ENCODE data around the gene ASAP2.
"Not testable (repeated sequence)": the region's sequence is repeated elsewhere in the genome, so short reads cannot be mapped to it uniquely, and the experiment has no call there.

Gene ASAP2

DNA sequence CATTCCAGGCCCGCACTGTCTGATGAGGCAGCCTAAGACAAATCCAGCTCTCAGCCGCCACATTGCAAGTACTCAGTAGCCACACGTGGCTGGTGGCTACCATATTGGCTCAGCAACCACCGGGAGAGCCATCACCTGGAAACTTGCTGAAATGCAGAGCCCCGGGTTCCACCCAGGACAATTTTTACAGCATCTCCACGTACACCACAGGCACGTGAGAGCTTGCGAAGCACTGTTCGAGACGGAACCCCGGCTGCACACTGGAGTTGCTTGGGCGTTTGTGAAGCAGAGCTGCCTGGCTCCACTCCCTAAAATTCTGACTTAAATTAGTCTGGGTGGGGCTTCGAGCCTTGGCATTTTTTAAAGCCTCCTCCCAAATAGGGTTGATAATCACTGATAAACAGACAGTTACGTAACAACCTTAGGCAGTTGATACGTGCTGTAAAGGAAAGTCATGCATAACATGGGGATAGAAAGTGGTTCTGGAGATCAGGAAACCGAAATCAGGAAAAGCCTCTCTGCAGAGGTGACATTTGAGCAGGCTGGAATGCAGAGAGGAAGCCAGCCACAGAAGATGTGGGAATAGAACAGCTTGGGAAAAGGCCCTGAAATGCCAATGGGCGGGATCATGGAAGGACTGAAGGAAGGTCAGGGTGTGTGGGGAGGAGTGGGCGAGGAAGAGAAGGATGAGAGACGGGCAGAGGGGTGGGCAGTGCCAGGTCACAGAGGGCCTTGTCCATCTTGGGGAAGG lies 6.2 kb downstream of the ASAP2 start:
- DNase-seq, result no peak

DNA sequence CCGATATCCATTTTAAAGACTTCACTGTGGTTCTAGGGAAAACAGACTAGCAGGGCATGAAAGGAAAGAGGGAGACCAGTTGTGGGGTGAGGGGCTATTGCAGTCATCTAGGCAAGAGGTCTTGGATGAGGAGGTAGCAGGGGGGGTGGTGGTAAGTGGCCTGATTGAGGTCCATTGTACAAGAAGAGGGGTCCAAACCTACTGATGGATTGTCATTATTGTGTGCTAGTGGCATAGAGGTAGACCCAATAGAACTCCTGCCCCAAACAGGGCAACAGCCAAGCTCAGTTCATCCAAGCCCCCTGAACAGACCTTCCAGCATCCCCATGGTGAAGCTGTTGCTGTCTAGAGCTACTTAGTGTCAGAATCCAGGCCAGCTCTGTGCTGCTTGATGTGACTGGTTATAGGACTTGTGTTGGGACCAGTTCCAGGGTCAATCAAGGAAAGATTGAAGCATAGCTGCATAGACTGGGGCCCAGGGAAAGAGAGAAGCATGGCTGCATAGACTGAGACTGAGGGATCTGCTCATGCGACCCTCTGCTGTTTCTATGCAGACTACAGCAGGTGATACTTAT lies 7.0 kb downstream of the ASAP2 start:
- DNase-seq, result no peak

DNA sequence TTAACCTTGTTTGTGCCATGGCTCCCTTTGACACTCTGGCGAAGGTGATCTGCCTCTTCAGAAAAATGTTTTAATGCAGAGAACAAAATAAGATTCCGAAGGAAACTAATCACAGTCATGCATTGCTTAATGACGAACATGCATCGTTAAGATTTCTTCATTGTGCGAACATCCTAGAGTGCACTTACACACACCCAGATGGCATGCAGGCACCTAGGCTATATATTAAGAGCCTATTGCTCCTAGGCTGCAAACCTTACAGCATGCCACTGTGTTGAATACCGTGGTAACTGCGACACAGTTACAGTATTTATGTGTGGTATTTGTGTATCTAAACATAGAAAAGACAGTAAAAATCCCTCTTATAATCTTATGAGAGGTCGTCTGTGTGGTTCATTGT lies 8.3 kb downstream of the ASAP2 start:
- DNase-seq, result no peak

DNA sequence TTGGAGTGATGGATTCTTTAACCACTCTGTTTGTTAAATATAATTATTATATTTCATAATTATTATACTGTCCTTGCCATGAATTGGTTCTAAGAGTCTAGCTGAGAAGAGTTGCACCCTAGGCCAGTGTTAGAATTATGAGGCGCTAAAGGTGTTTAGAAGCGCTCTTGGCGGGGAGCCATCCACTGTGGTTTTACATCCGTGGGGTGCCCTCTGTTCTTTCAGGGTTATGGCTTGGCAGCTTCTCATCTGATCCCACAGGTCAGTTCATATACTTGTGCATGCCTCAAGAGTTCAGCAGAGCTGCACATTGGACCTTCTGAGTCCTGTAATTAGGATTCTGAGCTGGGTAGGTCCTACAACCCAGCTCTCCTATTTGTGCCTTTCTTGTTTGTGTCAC lies 9.1 kb downstream of the ASAP2 start:
- no peak for DNase-seq

DNA sequence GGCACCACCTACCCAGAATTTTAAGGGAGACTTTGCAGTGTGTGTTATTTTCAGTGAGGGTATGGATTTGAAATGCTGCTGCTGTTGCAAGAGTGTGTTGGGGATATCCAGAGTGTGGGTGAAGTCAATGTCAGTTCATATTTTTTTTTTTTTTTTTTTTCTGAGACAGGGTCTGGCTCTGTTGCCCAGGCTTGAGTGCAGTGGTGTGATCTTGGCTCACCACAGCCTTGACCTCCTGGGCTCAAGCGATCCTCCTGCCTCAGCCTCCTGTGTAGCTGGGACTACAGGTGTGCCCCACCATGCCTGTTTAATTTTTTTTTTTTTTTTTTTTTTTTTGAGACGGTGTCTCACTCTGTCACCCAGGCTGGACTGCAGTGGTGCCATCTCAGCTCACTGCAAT lies 9.5 kb downstream of the ASAP2 start:
- DNase-seq, result not testable (repeated sequence)

DNA sequence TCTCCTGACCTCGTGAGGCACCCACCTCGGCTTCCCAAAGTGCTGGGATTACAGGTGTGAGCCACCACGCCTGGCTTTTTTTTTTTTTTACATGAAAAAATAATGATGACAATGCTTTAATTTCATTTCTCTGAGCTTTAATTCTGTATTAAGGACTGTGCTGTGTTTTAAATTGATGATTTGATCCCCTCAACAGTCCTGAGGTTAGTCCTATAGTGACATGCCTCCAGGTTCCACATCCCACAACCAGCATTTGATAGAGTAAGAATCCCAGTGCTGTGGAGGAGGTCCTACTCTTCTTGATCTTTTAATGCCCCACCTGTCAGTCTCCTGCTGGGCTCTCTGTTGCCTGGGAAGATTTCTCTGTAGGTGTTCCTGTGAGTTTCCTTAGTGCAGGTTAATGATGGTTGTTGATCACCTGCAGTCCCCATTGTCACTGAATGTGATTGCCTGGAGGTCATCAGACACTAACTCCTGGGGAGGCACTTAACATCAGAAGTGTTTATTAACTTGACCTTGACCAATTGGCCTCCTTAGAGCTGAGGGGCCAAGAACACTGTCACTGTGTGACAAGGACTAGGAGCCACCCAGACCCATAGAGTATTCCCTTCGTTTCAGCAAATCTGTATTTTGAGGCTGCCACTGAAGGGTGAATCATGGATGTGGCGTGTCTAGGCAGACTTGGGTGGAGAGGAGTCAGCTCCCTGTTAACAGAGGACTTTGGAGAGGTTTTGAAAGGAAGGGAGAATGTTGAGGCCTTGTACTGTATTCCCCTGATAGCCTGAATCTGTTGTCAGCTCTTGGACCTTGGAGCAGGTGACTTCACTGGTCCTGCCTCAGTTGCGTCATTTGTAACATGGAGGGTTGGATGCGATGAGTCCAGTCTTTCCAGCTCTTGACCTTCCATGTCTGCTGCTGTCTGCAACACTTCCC lies 11.5 kb downstream of the ASAP2 start:
- no peak for DNase-seq

DNA sequence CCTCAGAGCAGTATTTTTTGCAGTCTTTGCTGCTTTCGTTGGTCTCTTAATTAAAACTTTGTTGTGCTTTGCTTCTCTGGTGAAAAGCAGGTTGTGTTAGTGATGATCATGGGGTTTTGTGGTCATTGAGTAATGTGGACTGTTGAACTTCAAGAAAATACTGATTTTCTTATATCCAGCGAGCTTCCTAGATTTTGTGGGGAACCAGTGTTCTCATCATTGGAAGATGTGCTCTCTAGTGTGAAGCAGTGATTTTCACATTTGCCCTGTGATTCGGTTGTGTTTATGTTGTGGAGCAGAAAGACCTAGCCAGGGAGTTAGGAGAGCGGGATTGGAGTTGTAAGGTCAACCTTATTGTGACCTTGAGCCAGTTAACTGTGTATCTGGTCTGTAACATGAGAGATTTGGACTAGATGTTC lies 12.4 kb downstream of the ASAP2 start:
- DNase-seq, result no peak

DNA sequence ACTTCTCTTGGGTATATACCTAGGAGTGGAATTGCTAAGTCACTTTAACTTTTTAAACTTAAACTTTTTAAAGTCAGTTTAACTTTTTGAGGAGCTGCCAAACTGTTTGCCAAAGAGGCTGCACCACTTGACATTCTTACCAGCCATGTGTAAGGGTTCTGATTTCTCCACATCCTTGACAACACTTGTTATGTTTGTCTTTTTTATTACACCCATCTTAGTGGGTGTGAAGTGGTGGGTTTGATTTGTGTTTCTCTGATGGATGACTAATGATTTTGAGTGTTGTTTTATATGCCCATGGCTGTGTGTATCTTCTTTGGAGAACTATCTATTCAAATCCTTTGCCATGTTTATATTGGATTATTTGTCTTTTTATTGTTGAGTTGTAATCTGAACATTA lies 13.6 kb downstream of the ASAP2 start:
- no peak for DNase-seq

DNA sequence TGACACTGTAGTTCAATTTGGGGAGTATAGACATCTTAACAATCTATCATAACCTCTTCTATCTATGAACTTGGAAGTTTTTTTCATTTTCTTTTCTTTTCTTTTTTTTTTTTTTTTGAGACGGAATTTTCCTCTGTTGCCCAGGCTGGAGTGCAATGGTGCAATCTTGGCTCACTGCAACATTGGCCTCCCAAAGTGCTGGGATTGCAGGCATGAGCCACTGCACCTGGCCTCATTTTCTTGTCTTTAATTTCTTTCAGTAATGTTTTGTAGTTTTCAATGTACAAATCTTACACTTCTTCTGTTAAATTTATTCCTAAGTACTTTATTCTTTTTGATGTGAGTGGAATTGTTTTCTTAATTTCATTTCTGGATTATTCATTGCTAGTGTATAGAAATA lies 14.6 kb downstream of the ASAP2 start:
- DNase-seq, result no peak

DNA sequence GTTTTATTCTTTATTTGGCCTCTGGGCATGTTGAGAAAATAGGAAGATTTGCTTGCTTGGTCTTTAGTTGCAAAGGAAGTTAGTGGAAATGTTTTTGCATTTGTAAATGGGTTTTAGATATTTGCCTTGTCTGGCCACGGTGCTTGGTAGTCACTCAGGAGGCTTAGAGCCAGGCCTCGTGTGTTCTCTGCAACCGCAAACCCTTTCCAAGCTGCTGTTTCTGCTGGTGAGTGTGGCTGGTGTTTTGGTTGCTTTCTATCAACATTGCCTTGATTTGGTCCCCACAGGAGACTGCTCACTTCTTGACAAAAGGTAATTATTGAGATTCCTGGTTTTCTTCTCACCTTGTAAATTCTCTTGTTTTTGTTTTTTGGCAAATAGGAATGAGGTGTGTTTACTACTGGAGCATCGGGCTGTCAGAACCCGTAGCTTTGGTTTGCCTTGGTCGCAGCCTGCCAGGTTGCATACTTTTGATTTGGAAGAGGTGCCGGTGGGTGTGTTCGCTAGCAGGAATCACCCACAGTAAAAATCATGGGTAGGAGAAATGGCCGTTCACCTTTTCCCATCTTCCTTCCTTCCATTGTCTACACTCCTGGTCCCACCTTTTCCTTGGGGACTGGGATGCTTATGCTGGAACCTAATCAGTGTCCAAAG lies 15.8 kb downstream of the ASAP2 start:
- no peak for DNase-seq

DNA sequence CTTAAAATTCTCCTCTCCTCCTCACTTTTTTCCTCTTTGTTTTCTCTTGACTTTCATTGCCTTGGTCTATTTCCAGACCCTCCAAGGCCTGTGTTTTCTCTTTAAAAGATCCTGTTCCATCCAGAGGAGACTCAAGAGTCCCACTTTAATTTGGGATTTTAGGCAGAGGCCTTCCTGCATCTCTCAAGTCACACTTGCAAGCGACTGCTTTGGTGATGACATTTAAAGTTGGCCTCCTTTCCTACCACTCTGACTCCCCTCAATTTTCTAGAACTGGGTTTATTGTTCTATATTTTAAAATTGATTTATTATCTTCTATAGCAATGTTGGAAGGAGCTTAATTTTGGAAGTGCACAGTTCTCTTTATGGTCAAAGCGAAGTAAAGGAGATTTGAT lies 16.3 kb downstream of the ASAP2 start:
- no peak for DNase-seq

DNA sequence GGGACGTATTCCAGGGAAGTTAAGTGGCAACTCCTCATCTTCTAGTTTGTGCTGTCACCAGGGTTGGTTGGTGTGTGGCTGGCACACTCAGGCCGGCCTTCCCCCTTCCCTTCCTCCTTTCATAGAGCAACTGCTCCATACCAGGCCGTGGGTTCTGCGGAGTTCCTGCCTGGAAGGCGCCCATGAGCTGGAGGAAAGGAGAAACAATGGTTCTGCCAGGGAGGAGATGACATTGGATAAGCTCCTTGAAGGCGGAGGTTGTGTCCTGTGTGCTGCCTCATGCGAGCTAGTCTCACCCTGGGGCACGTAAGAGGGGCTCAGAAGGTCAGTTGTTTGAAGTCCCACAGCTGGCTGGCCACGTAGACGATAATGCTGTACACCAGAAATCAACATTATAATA lies 19.2 kb downstream of the ASAP2 start:
- DNase-seq, result no peak

DNA sequence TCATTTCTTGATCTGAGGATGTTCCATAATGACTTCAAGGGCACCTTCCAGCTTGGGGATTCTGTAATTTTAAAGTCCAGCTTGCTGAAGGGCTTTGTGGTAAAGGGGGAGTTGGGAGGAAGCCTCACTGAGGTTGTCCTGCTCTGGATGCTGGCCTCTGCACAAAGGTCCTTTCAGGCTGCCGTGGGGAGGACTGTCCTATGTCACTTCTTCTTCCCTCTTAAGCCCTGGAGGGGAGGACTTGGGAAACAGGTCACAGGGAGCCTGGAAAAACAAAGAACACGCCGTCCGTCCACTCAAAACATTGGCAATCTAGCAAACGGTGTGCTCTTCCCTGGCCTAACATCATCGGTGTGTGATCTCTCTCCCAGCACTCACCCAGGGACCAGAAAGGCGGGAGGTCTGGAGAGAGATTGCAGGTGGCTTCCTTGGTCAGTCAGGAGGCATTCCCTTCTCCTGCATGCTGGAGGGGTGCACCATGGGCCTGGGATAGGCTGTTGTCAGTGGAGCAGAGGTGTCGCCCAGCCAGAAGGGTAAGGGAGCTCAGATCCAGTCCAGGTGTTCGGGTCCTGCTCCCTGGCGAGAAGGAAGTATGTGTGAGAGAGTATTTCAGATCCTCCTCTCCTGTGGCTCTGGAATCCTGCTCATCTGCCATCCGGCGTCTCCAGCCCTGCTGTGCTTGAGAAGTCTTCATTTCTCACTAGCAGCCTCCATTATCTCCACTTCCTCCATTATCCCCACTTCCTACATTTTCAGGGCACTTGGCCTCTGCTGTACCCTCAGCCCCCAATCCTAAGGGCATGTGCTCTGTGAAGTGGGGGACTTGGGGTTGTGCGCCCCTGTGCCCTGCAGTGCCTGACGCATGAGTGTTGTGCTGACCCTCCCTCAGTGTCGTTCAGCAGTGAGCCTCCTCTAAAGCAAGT lies 20.1 kb downstream of the ASAP2 start:
- no peak for DNase-seq

DNA sequence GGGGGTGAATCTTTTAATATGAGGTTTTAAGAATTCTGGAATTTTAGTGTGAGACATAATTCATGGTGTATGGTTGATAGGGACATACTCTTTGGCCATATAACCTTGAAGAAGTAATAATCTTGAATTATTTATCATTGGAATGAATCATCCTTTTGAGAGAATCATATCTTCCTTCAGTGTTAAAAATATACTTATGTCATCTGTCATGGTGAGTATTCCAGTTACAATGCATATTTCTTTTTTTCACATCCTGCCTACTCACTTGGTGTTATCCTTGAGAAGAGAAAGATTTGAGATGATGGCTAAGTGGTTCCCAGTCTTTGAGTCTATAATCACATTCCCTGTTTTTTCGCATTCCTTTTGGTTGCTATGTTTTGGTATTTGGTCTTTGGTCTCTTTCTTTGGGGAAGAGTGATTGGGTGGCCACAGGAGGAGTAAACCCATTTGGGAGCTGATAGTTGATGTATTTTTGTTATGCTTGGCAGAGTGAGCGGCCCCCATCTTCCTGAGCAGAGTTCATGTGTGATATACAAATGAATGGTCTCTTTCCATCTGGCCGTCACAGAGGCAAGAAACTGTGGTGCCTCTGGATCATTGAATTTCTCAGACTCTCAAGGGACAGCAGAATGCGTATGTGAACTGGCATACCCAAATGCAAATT lies 21.6 kb downstream of the ASAP2 start:
- DNase-seq, result no peak

DNA sequence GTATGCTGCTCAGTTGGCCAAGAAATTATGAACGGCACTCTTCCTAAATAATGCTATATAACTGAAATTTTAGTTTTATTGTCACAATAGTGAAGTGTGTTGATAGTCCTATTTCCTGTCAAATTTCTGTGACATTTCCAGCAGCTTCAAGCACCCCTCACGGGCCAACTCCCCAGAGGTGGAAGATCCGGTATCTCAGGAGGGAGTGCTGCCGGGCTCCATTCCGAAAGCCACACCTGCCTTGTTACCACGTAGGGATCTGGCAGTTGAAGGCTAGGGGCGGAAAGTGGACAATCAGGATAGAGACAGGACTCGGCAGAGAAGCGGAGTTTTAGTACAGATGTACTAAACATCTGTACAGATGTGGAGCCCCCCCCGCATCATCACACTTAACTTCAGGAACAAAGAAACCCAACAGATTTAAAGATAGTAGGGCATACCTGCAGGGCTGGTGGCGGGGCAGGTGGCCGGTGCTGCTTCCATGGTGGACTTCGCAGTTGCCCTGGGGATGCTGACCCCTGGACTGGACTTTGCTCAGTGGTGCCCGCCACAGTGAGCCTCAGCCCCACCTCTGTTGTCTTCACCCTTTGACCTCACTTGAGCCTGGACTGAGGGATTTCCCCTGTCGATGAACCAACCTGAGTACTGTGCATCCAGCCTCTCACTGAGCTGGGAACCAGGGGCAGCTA lies 22.3 kb downstream of the ASAP2 start:
- DNase-seq, result no peak

DNA sequence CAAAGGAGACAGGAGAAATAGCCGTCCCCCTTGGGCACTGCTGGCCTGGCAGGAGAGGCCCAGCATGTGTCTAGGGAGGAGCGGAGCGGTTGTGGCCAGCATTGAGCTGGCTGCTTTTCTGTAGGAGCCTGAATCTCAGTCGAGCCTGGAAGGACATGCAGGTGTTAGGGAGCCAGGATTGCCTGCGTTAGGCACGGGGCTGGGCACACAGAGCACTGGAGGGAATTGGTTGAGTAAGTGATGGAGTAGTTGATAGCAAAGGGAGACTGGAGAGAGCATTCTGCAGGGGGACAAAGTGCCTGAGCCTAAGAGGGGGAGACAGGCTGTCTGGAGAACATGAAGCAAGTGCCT lies 22.8 kb downstream of the ASAP2 start:
- no peak for DNase-seq

DNA sequence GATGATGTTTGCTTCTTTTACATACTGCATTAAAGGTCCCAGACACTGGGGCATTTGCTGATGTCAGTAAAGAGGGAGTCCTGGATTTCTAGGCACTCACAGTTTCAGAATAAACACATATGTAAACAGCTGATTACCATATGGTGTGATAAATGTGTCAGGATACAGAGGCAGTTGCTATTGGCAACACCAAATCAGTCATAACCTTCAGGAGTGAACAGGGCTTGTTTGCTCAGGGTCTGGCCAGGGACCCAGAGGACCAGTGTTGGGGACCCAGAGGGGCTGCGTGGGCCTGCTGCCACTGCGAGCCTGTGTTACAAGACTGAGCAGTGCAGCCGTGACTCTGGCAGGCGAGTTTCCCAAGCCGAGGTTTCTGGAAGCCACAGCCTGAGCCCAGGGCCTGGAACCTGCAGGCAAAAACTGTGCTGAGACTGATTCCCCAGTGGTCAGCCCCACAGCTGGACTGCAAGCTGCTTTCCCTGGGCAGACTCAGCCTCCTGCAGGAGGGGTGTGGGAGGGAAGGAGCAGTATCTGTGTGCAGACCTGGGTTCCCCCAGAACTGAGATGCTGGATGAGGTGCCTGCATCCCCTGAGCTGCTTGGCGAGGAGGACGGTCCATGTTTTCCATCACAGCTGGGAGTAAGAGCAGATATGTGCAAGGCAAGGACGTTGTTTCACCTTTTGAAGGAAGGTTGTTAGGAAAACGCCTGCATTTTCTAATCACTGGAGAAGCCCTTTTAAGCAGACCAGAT lies 23.6 kb downstream of the ASAP2 start:
- DNase-seq, result peak; percentile 48

DNA sequence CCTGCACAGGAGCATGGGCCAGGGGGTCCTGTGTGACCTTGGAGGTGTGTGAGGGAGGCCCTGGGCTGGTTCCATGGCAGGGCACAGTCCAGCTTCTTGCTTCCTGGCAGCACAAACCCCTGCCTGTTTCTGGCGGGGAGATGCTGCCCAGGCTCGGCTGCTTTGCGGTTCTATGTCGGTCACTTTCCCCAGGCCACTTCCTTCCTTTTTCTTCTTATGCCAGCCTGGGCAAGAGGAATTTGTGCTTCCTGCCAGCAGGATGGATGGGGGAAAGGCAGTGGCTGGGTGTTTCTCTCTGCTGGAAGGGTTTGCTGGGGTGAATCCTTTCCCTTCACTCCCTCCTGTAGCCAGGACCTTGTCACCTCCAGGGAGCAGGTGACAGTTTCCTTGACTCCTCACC lies 24.3 kb downstream of the ASAP2 start:
- DNase-seq, result no peak

DNA sequence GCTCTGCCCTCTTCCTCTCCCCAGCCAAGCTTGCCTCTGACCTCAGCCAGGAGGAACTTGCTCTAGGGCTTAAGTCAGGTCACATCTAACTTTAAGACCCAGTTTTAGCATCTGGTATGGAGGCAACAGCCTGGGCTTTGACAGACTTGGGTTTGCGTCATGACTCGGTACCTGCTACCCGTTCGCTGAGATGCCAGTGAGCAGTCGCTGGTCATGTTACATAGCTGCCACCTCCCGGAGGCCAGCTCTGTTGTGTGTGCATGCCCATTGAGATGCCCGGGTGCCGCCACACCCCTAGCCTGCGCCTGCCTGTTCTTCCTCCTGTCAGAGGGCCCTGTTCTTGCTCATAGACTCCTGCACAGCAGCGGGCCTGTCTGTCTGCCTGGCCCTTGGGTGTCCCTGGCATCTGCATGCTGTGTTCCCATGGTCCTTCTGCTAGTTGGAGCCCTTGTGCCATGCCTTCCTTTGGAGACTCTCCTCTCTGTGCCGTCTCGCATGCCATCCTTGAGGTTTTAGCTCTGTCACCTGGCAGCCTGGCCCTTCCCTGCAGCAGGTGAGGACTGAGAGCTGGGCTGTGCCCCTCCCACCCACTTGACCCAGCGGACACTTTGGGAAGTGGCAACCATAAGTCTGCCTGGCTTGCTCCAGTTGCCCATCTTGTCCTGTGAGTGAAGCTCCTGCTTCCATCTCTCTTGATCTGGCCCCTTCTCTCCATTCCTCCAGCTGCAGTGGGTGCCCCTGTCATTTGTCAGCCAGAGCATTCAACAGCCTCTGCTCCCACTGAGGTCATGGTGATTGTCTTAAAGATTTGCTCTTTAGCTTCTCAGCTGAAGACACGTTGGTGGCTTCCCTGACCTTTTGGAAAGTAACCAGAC lies 24.9 kb downstream of the ASAP2 start:
- no peak for DNase-seq

DNA sequence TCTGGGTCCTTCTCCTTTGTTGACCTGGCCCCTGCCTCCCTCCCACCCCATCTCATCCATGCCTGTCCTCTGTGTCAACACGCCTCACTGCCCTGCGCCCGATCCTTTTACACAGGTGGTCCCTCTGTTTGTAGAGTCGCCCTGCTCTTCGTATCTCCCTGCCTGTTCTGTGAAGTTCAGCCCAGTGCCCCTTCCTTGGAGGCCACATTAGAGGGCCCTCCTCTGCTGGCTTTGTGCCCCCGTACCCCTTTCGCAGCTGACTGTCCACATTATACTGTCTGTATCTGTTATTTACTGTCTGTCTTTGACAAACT lies 25.5 kb downstream of the ASAP2 start:
- no peak for DNase-seq
